Tibial artery (tissue), 4 donors: ENCODE data around the gene ITGB1.
"Not testable (repeated sequence)": the region's sequence is repeated elsewhere in the genome, so short reads cannot be mapped to it uniquely, and the experiment has no call there.

Experiments used
- DNase-seq, 2 donors: peaks; one replicate each; pipeline ENCODE4 v3.0.0-alpha.2; 2019
- H3K27ac ChIP-seq, 2 donors: fragments of 200-600 bp; sonication (generic) in 1 of 2; 1 replicate in 1 of 2; 2 replicates in 1 of 2; pipeline ENCODE4 v1.5.1; 2018 to 2019; ENCODE audit warnings: mild to moderate bottlenecking in 1 of 2
- H3K27me3 ChIP-seq, 2 donors: fragments of 200-600 bp; sonication (generic) in 1 of 2; one replicate each; pipeline versions ENCODE4 v1.5.1 to v1.6.0; 2016 to 2019
- H3K36me3 ChIP-seq, 3 donors: fragments of 200-600 bp; sonication (generic) in 2 of 3; one replicate each; pipeline ENCODE4 v1.5.1; 2016 to 2019; ENCODE audit warnings: mild to moderate bottlenecking in 2 of 3
- H3K4me1 ChIP-seq, 4 donors: fragments of 200-600 bp; sonication (generic) in 2 of 4; 1 replicate in 3 of 4; 2 replicates in 1 of 4; pipeline ENCODE4 v1.5.1; 2016 to 2019
- H3K4me3 ChIP-seq, 2 donors: fragments of 200-600 bp; sonication (generic) in 1 of 2; 1 replicate in 1 of 2; 2 replicates in 1 of 2; pipeline ENCODE4 v1.5.1; 2018 to 2019; ENCODE audit warnings: mild to moderate bottlenecking in 2 of 2
- H3K9me3 ChIP-seq, 3 donors: fragments of 200-600 bp; sonication (generic) in 1 of 3; one replicate each; pipeline ENCODE4 v1.5.1; 2016 to 2019
- CTCF ChIP-seq, 2 experiments: fragments of 200-600 bp in 1 of 2; fragments of 450-650 bp in 1 of 2; IDR thresholded peaks; one replicate each; pipeline ENCODE4 v1.5.1; 2017 to 2019; ENCODE audit warnings: antibody characterized with exemption in 2 of 2, mild to moderate bottlenecking in 1 of 2, moderate library complexity in 1 of 2
- intact Hi-C: fragments of 100-400 bp; cut with DNase I; formaldehyde crosslinking; loops from one replicate; pipeline ENCODE4 v1.15.0; 2023; ENCODE audit warnings: low total_unique reads

The ITGB1 gene

GRCh38 chr10:32922170-32922569 lies 35.9 kb downstream of the ITGB1 start:
- Histone ChIP-seq H3K27me3 (no peaks in the 10 kb centered on the region), H3K36me3 (peaks cover 63 to 89% (median 77%) of the 10 kb centered on the region in 3 donors), H3K9me3 (no peaks in the 10 kb centered on the region), H3K4me1 (peaks cover 0 to 8% (median 3%) of the 10 kb centered on the region in 4 donors), H3K27ac (no peak overlapping the region), H3K4me3 (no peak overlapping the region)
- no peak for TF ChIP-seq CTCF (IDR thresholded peaks at IDR 0.05)
- intact Hi-C loops = no loop called here
- DNase-seq = no peak

DNA sequence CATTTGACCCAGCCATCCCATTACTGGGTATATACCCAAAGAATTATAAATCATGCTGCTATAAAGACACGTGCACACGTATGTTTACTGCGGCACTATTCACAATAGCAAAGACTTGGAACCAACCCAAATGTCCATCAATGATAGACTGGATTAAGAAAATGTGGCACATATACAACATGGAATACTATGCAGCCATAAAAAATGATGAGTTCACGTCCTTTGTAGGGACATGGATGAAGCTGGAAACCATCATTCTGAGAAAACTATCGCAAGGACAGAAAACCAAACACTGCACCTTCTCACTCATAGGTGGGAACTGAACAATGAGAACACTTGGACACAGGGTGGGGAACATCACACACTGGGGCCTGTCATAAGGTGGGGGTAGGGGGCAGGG lies 40.2 kb downstream of the ITGB1 start:
- peaks cover 44 to 72% (median 63%) of the 10 kb centered on the region in 3 donors for H3K36me3 ChIP-seq
- intact Hi-C loops, DNase-seq, H3K27ac ChIP-seq, H3K27me3 ChIP-seq, H3K9me3 ChIP-seq, H3K4me3 ChIP-seq, H3K4me1 ChIP-seq: not testable (repeated sequence)

DNA sequence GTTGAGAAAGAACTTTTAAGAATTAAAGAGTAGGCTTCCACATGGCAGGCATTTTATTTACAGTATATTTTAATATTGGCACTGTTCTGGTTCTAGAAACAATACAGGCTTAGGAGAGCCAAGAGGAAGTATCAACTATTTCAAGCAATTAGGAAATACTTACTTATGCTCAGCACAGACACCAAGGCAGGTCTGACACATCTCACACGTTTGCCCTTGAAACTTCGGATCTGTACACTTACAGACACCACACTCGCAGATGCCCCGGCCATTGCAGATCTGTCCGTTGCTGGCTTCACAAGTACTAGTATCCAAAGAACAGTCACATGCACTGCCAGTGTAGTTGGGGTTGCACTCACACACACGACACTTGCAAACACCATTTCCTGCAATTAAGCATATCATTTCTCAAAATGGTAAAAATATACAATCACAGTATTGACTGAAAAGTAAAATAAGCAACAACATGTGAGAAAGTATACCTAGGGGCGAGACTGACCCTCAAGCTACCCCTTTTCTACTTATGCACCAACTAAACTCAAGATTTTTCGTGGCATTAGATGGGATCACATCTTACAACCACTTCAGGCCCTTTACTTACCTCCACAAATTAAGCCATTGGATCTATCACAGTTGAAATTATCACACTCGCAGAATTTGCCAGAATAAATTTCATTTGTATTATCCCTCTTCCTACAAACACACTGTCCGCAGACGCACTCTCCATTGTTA lies 46.6 kb downstream of the ITGB1 start:
- TF ChIP-seq CTCF (IDR thresholded peaks at IDR 0.05) = no peak
- Histone ChIP-seq H3K27me3 (no peaks in the 10 kb centered on the region), H3K36me3 (peaks cover 40 to 60% (median 57%) of the 10 kb centered on the region in 3 donors), H3K4me1 (no peaks in the 10 kb centered on the region), H3K9me3 (no peaks in the 10 kb centered on the region), H3K27ac (no peak overlapping the region), H3K4me3 (no peak overlapping the region)
- DNase-seq = no peak
- intact Hi-C loops = no loop called here

DNA sequence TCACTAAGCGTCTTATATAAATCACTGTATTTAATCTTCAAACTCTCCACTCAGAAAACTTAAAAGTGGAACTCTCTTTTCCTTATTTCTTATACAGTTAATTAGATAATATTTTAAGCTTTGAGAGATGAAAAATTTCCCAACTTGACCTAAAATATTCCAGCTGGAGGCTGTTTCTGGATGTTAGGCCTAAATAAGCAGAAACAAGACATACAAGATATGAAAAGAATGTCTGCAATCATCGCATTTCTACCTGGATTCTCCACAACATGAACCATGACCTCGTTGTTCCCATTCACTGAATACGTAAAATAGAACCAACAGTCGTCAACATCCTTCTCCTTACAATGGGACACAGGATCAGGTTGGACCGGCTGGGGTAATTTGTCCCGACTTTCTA lies 48.1 kb downstream of the ITGB1 start:
- H3K27me3 ChIP-seq, H3K4me1 ChIP-seq, H3K27ac ChIP-seq, H3K9me3 ChIP-seq, intact Hi-C loops, DNase-seq, H3K4me3 ChIP-seq: not testable (repeated sequence)
- peaks cover 40 to 69% (median 55%) of the 10 kb centered on the region in 3 donors for H3K36me3 ChIP-seq

- DNase-seq = no peak
- H3K4me1 ChIP-seq = no peaks in the 10 kb centered on the region
- H3K36me3 ChIP-seq = peaks cover 43 to 66% (median 50%) of the 10 kb centered on the region in 3 donors
Measured at GRCh38 chr10:32909456-32909855, 48.6 kb downstream of the ITGB1 start.

GRCh38 chr10:32906595-32906994 lies 51.4 kb downstream of the ITGB1 start:
- intact Hi-C loops = no loop called here
- Histone ChIP-seq H3K4me3 (no peak overlapping the region), H3K4me1 (no peaks in the 10 kb centered on the region), H3K27me3 (no peaks in the 10 kb centered on the region), H3K36me3 (peaks cover 36 to 59% (median 48%) of the 10 kb centered on the region in 3 donors), H3K27ac (no peak overlapping the region), H3K9me3 (no peaks in the 10 kb centered on the region)
- TF ChIP-seq CTCF (IDR thresholded peaks at IDR 0.05) = no peak
- no peak for DNase-seq

More at GRCh38 chr10:32909456-32909855, 48.6 kb downstream of the ITGB1 start:
- Histone ChIP-seq H3K27me3 (no peaks in the 10 kb centered on the region), H3K27ac (no peak overlapping the region), H3K9me3 (no peaks in the 10 kb centered on the region), H3K4me3 (no peak overlapping the region)
- intact Hi-C loops = no loop called here
- no peak for TF ChIP-seq CTCF (IDR thresholded peaks at IDR 0.05)
